GM19438 (cell line): ENCODE results near the gene SUSD6.
A peak's percentile ranks its signal among the peaks of the same experiment; 100 is the strongest.
"Not testable (repeated sequence)": the region's sequence is repeated elsewhere in the genome, so short reads cannot be mapped to it uniquely, and the experiment has no call there.

Experiments
- ATAC-seq: cut with Tn5 transposase; IDR thresholded peaks from one replicate; pipeline ENCODE4 v1.9.1; 2021; ENCODE audit warnings: low read depth; ENCODE audit not compliant: unreplicated experiment

The SUSD6 gene

DNA sequence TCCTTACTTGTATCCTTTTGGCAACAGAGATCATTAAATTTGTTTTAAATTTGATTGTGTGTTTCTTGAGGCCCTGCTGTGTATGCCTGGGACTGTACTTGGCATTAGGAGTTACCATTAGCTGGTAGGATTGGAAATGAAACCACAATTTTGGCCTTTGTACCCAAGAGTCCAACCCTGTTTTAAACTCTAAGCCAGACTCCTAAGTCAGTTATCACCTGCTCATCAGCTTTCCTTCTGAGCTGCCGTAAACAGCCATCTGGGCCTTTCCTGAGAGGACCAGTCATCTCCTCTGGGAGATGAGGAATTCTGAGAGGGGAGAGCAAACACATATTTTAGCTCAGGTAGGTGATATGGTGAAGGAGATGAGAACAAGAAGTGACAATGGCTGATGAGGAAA, 81.2 kb downstream of the SUSD6 start:
- ATAC-seq: no peak

DNA sequence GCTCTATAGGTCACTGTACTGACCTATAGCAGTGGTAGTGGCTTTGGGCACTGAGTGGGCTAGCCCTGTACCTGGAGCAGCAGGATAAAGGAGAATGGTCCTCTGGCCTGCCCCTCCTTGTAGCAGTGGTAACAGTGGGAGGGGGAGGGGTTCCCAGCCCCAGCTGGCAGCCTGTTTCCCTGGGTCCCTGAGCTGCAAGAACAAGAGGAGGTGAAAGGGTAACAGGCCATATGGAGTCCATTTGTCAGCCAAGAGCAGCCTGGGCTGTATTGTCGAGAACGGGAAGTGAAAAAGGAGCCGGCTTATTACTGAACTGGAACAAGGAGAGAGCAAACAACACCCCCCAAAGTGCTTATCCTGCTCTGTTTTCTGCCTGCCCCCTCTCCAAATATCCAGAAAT, 81.7 kb downstream of the SUSD6 start:
- ATAC-seq: peak; percentile 50

DNA sequence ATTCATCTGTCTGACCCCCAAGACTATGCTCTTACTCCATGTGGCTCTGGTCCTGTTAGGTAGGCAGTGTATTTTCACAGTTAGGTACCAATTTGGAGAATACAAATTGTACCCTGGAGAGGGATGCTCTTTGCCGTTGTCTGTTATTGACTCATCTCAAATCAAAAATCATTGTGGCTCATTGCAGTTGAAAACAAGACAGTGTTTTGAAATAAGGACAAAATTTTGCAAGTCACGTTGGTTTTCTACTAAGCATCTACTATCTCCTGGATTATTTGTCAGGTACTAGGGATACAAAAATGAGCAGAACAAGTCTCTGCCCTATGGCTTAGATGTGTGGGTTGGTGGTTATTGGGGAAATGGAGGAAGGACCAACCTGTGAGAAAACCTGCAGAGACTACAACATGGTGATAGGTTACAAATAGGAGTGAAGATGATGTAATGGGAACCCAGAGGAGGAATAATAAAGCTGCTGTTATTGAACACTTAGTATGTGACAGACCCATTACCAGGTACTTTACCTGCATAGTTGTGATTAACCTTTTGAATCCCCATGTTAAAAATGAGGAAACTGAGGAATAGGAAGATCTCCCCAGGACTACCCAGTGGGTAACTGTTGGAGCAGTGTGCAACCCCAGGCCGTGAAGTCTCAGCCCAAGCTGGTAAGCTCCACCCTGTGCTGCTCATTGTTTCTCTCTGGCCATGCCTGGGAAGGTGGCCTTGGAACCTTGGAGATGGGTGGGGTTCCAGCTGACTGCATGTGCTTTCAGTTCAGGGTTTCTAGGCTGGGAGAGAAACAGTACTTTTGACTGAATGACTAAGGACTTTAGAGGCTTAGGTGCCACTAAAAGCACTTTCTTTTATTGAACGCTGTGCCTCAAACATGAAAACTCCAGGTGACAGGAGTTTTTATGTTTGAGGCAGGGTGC, 82.7 kb downstream of the SUSD6 start:
- peak; percentile 40 for ATAC-seq

DNA sequence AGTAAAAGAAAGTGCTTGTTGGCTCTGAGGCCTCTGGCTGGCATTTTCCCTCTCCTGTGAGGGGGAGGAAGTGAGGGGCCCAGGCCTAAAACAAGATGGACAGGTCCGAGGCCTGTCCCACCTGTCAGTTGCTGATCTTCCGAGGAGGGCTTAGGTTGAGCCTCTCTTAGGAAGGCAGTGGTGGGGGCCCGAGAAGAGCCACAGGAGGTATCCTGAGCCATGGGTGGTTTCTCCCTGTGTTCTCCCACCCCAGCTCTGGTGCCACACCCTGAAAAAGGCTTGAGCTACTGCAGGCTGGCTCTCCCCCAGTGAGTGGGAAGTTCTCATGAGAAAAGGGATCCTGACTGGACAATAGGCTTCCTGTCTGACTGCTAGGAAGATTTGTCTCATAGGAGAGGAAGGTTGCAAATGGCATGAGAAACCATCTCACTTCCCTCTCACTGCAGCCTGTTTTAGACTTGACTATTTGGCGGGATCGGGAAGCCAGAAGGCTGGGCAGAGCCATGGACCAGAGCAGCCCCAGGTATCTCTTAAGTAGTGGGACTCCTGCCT, 83.4 kb downstream of the SUSD6 start:
- ATAC-seq: peak; percentile 5

DNA sequence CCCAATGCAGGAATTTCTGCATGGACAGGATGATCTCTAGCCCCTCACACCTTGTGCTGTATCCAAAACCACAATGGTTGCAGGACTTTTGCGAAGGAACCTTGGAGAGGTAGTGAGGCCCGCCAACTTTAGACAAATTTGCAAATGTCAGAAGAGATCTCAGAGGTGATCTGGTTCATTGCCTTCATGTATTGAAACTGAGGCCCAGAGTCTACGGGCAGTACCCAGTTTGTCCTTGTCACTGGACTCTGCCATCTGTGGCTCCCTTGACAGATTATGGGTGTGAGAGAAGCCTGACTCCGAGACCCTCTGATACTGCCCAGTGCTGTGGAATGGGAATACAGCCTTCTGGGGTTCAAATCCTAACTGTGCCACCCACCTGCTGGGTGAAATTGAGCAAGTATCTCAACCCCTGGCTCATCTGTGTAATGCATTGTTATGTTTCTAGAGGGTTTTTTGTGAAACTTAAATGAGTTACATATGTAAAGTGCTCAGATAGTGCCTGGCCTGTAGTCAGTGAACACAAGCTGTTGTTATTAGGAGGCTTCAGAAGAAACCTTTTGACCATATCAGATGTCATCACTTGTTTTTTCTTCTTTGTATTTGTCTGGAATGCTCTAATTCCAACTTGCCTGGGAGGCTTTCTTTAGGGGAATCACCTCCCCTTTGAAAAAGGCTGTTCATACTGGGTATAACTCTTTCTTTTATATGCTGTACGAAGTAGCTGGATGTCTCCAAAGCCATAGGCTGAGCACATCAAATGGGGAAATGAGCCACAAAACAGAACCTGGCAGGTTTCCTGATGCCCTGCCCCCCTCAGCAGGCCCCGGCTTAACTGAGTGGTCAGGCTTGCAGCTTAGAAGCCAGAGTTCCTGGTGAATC, 84.2 kb downstream of the SUSD6 start:
- ATAC-seq: no peak

DNA sequence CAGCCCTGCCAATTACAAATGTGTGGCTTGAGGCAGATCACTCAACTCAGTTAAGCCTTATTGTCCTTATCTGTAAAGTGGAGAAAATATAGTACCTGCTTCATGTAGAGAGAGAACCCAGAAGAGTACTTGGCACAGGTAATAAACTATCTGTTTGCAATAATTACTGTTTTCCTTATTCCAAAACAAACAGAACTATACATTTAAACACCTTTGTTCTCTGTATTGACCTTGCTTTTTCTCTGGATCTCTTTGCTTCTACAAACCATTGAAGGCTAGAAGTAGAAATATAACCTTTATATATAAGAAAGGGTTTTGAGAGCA, 84.8 kb downstream of the SUSD6 start:
- ATAC-seq: no peak

DNA sequence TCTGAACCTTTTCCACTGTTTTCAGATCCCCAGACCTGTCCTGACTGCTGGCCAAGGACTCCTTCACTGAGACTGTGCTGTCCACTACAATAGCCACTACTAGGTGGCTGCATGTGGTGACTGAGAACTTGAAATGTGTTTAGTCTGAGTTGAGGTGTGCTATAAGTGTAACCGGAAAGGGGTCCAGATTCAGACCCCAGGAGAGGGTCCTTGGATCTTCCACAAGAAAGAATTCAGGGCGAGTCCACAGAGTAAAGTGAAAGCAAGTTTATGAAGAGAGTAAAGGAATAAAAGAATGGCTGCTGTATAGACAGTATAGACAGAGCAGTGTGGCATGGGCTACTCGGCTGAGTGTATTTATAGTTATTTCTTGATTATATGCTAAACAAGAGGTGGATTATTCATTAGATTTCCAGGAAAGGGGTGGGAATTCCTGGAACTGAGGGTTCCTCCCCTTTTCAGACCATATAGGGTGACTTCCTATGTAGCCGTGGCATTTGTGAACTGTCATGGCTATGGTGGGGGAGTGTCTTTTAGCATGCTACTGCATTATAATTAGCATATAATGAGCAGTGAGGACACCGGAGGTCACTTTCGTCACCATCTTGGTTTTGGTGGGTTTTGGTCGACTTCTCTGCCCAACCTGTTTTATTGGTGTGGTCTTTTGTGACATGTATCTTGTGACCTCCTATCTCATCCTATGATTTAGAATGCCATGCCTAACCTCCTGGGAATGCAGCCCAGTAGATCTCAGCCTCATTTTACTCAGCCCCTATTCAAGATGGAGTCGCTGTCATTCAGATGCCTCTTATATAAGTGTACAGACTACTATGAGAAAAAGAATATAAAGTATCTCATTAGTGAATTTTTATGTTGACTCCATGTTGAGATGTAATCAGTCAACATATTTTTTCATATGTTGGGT, 85.5 kb downstream of the SUSD6 start:
- no peak for ATAC-seq

DNA sequence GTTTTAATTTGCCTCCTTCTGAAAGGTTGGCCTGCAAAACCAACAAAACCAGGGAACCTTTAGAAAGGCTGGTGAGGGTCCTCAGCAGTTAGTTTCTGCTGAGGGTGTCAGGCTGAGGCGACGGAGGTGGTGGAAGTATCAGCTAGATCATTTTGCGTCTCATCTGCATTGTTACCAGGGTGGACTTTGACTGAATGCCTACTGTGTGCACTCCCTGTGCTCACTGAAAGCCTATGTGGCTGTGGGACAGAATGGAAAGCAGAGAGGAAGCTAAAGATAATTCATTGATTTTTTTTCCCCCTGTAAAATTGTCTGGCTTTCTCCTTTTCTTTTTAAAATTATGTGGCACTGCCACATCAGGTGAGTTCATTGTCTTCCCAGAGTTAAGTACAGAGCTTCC, 87.2 kb downstream of the SUSD6 start:
- no peak for ATAC-seq

DNA sequence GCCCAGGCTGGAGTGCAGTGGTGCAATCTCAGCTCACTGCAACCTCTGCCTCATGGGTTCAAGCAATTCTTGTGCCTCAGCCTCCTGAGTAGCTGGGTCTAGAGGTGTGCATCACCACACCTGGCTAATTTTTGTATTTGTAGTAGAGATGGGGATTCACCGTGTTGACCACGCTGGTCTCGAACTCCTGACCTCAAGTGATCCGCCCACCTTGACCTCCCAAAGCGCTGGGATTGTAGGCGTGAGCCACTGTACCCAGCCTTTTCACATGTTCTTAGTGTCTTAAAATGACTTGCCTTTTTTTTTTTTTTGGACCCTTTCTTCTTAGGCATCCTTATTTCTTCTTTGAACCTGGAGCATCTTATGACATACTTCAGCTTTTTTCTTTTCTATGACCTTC, 87.8 kb downstream of the SUSD6 start:
- not testable (repeated sequence) for ATAC-seq

DNA sequence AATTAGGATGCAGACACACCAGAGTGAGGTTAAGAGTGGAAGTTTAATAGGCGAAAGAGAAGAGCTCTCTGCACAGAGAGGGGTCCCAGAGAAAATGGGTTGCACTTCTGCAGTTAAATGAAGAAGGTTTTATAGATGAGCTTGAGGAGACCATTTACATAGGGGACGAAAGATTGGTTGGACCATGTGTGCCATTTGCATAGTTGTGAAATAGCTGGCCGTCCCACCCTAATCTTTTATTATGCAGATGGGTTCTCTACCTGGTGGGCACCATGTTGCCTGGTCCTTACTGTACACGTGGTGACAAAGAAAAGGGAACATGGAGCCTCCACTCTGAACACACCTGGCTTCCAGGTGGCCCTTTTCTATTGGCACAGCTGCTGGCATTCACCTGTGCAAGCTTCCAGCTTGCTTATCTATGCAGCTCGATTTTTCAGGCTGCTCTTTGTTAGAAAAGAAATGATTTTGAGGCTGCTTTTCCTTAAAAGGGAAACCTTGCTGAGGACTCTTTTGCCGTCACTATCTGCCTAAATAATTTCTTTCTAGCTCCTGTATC, 88.4 kb downstream of the SUSD6 start:
- no peak for ATAC-seq

DNA sequence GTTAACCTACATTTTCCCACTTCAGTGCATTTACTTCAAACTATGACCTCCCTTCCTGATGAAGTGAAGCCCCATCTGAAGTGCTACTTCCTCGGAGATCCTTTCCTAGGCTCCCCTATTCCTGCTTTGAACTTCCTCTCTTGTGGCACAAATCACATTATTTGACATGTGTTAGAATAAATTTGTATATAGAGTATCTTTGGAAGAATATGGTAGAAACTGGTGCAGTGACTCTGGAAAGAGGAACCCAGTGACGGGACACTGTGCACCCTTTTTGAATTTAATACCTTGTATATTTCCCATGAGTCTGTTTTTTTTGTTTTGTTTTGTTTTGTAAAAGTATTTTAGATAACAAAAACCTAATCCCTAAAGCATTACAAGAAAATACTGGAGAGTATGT, 89.2 kb downstream of the SUSD6 start:
- ATAC-seq: no peak

DNA sequence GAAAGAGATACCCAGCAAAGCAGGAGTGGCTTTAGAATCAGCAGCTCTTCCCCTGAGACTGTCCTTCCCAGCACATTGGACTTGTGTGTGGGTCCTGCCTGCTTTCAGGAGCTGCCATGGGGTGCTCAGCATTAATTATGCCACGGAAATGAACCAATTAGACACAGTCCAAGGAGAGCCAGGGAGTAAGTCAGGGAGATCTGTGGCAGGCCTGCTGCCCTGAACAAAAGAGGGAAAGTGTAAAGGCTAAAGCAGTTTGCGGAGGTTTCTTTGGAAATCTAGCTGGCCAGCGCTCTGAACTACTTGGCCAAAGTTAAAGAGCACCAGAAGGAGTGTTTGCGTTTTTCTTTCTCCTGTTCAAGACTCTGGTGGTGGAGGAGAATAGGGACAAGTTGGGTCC, 89.9 kb downstream of the SUSD6 start:
- ATAC-seq: no peak

DNA sequence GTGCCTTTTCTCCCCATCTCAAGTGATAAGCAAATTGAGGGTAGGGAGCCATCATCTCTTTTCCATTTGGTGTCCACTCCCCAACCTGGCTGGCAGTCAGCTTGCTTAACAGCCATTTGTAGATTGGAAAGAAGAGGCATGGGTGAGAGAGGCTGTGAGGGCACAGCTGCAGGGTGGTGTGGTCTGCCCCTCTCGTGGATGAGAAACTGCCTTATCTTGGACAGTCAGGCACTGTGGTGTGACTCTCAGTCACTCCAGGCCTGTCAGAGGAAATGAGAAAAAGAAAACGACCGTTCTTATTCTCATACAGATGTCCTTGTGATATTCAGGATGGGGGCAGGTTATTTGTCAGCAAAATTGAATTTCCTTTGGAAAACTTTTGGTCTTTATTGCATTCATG, 90.5 kb downstream of the SUSD6 start:
- ATAC-seq: no peak

DNA sequence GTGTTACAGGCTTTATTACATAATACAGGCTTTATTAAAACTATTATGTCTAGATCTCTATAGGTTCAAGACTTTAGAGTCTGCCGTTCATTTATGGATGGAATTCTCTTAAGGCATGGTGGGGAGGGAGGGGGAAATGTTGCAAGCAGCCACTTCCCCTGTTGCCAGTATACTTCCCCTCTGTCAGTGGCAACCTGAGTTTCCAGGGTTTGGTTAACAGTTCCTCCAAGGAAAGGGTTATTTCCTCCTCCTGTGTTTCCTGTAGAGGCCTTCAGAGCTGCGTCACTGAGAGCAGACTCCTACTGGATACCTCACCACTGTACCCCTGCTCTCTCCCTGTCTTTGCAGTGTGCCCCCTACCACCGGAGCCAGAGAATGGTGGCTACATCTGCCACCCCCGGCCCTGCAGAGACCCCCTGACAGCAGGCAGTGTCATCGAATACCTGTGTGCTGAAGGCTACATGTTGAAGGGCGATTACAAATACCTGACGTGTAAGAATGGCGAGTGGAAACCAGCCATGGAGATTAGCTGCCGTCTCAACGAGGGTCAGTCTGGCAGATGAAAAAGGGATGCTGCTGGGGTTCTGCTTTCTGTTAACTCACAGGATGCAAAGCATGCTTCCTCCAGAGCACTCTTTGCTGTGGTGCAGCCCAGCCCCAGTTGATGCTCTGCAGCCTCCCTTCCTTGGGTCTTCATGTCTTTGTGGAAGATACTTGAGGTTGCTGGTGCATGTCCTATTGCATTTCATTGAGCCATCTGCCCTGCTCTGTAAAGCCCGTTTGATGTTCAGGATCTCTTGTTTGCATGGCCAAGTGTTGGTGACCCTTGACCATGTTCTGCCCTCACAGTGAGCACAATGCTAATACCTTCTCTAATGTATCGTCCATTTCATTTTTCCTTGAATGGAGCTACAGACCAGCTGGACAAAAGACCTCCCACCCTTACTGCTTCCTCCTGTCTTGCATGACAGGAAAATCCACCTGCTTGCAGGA, 91.9 kb downstream of the SUSD6 start:
- ATAC-seq: no peak

DNA sequence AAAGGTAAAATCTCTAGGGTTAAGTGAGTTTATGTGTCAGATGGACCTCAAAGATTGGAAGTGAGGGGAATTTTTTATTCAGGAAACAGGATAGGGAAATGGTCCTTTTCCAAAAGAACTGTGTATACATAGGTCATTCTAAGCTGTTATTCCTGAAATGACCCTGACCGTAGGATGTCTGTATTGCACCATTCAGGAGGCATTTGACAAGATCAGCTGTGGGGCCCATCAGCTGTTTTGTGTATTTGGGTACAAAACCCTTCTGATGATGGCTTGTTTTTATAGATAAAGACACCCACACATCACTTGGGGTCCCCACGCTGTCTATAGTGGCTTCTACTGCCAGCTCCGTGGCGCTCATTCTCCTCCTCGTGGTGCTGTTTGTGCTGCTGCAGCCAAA, 92.9 kb downstream of the SUSD6 start:
- ATAC-seq: no peak

DNA sequence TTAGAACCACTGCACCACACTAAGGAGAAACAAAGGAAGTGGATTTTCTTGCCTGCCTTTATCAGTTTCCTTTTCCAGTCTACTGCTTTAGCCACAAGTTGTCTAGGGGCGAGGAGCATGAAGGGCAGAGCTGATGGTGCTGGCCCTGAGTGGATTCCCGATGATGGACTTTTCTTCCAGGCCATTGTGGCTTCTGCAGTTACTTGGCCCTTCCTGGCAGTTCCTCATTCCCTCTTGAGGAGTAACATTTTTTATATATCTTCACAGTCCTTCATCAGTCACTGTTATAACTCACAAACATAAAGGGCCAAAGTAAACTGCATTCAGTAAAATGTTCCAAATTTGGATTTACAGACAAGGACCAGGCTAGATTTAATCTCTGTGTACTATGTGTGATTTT, 94.3 kb downstream of the SUSD6 start:
- ATAC-seq: no peak

DNA sequence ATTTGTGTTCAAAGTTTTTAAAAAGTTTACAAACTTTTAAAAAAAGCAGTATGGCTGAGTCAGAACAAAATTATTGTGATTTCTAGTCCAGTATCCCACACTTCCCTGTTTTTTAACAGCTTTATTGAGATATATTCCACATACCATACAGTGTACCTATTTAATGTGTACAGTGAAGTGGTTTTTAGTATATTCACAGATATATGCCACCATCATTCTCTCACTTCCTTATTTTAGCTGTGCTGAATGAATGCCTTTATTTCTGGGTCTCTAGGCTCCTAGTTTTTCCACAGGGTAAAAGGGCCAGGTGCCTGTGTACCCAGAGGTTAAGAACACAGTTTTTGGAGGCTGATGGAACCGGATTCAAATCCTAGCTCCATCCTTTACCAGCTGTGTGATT, 96.7 kb downstream of the SUSD6 start:
- no peak for ATAC-seq

DNA sequence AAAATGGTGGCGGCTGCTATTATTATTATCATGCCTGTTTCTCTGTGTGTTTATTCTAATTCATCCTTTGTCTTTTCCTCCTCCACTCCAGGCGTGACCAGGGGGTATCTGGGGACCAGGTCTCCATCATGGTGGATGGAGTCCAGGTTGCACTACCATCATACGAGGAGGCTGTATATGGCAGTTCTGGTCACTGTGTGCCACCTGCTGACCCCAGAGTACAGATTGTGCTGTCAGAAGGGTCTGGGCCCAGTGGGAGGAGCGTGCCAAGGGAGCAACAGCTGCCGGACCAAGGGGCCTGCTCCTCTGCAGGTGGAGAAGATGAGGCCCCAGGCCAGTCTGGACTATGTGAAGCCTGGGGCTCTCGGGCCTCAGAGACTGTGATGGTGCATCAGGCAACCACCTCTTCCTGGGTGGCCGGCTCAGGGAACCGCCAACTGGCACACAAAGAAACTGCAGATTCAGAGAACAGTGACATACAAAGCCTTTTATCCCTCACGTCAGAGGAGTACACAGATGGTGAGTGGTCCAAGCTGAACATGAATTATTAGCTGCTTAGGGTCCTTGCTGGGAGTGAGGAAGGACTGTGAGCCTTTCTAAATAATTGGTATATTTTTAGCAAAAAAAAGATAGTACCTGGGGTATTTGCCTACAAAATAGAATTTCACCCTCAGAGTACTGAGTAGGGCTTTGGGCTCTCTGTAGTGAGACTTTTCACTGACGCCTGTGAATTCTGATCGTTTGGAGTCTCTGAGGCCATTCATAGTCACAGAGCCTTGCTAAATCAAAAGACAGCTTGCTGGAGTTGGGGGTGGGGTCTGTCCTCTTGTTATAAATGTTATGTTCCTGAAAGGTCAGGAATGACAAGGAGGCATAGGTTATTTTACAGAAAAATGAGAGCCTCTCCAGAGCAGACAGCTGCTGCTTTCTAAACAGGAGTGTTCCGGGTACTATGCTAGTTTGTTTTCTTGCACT, 97.5 kb downstream of the SUSD6 start:
- no peak for ATAC-seq
